GM19468 (cell line): ENCODE measurements around the gene FOXL3.
"Not testable (repeated sequence)": the region's sequence is repeated elsewhere in the genome, so short reads cannot be mapped to it uniquely, and the experiment has no call there.

Experiments
- ATAC-seq: cut with Tn5 transposase; IDR thresholded peaks from one replicate; pipeline ENCODE4 v1.9.1; 2021; ENCODE audit warnings: mild to moderate bottlenecking, moderate library complexity, moderate number of reproducible peaks; ENCODE audit not compliant: unreplicated experiment; ENCODE audit errors: extremely low read depth

Gene FOXL3

DNA sequence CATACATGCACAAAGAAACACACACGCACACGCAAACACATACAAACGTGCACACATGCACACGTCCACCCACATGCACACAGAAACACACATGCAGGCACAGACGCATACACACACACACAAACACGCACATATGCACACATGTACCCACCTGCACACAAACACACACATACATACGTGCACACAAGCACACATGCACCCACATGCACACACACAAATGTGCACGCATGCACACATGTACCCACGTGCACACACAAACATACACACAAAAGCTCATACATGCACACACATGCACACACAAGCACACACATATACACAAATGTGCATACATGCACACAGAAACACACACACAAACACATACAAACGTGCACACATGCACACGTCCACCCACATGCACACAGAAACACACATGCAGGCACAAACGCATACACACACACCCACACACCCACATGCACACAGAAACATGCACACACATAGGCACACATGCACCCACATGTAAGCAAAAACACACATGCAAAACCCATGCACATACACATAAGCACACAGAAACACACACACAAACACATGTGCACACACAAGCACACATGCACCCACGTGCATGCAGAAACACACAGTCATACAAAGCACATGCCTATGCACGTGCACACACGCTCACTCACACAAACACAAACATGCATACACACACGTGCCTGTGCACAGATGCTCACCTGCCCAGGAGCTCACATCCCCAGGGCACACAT lies 44.8 kb downstream of the FOXL3 start:
- no peak for ATAC-seq

DNA sequence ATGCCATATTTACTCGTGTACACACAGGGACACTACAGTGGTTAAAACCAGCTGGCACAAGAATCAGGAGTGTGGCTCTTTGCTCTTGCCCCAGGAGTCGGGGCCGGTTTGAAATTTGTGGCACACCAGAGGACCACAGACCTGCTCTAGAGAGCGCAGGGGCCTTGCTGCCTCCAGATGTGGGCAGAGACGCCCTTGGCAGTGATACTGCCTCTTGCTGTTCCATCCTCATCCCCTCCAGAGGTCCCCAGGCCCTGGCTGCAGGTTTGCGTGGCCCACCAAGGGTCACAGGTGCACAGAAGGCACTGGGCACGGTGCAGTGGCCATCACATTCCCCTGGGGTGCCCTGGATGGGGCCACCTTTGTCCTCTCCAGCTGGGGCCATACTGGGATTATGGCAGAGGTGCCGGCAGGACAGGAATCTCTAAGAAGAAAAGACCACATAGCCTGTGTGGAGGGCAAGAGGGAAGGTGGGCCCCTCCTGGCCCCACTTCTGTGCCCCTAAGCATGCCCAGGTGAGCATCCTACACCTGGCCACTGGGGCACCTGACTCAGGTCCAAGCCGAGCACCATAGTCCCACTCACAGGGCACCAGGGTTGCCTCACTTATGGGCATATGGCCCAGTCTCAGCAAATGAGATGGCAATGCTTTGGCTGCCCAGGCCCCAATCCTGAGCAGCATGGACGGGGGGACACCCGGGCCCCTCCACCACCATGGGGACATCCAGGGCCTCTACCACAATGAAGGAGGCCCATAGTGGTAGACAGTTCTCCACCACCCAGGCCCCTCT lies 45.6 kb downstream of the FOXL3 start:
- no peak for ATAC-seq

- ATAC-seq: not testable (repeated sequence)
Observed at GRCh38 chr7:336149-336533, 46.2 kb downstream of the FOXL3 start.

DNA sequence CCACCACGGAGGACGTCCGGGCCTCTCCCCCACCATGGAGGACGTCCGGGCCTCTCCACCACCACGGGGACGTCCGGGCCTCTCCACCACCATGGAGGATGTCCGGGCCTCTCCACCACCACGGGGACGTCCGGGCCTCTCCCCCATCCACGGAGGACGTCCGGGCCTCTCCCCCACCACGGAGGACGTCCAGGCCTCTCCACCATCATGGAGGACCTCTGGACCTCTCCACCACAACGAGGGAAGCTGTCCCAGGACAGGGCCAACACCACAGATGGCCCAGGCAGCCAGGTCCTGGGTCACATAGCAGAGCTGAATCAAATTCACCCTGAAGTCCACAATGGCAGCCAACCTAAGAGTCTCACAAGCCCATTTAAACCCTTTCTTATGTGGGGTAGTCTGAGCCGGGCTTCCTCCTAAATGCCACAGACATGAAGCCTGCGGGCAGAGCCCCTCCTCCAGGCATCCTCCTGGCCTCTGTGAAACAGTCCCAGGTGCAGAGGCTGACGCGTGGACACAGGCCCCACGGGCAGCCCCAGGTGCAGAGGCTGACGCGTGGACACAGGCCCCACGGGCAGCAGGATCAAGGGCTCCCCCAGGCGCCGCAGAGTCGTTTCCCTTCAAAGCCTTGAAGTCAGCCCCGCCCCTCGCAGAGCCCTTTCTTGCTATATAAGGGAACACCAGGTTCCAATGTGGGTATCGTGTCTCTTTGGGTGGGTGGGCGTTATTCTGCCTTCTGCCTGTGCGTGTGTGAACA lies 47.0 kb downstream of the FOXL3 start:
- no peak for ATAC-seq

DNA sequence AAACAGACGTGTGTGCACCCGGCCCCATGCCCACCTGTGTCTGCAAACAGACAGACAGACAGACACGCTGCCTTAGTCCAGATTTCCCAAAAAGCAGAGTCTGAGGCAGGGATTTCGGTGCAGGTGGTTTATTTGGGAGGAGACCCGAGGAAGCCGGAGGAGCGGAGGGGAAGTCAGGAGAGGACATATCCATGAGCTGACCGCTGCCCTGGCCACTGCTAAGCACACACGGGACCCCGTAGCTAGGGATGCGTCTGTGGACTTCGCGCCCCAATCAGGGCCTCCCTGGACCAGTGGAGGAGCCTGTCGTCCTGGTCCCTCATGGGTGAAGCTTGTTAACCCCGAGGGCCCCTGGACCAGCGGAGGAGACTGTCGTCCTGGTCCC lies 47.6 kb downstream of the FOXL3 start:
- no peak for ATAC-seq

DNA sequence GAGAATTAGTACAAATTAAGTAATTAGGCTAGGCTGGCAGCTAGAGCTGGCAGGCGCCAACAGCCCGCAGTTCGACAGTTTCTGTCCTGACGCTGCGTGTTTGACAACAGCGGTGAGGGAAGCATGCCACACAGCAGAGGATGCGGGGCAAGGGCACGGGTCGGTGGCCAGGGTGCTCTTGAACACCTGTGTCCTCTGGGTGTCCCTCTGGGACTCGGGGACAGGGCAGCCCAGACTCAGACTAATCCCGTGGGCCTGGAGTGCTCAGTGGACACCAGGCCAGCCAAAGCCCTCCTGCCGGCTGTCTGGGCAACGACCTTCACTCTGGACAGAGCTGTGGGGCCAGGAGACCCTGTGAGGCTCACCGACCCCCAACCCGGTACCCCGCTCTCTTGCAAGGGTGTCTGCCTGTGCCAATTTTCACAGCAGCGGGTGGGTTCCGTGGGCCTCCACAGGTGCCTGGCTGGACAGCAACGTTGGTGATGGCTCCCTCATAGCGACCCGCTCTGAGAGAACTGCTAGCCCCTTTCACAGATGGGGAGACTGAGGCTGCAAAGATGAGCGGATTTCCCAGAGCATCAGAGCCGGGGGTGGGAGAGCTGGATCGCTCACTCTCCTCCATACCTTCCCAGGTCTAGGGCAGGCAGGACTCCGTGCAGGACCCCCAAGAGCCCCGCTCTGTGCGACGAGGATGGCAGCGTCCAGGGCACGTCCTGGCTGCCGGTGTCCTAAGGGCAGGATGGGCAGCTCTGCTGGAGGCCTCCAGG lies 48.5 kb downstream of the FOXL3 start:
- ATAC-seq: no peak

DNA sequence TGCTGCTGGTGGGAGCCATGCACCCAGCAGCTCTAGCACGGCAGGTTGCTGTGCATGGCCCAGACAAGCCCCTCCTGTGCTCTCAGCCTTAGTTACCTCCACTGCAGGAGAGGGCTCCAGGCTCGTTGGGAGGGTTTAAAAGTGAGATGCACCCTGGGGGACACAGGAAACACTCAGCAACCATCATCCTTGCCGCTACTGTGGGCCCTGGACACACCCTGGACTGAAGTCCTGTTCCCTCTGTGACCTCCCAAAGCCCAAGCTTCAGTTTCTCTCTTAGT lies 49.0 kb downstream of the FOXL3 start:
- ATAC-seq: no peak

DNA sequence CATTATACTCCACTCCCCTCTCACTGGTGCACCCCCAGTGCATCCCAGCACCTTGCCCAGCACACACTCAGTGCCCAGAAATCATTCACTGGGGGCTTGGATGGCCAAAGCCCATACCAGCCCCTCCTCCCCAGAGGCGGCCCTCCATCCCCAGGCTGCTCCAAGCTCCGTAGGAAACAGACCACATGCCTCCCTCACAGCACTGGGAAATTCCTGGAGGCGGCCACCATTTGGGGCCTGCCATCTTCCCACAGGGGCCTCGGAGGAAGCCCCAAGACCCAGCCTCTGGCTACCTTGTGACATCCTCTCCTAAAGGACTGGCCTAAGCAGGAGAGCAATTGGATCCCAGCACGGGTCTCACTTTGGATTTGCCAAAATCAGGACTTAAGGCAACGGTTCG lies 49.7 kb downstream of the FOXL3 start:
- no peak for ATAC-seq

DNA sequence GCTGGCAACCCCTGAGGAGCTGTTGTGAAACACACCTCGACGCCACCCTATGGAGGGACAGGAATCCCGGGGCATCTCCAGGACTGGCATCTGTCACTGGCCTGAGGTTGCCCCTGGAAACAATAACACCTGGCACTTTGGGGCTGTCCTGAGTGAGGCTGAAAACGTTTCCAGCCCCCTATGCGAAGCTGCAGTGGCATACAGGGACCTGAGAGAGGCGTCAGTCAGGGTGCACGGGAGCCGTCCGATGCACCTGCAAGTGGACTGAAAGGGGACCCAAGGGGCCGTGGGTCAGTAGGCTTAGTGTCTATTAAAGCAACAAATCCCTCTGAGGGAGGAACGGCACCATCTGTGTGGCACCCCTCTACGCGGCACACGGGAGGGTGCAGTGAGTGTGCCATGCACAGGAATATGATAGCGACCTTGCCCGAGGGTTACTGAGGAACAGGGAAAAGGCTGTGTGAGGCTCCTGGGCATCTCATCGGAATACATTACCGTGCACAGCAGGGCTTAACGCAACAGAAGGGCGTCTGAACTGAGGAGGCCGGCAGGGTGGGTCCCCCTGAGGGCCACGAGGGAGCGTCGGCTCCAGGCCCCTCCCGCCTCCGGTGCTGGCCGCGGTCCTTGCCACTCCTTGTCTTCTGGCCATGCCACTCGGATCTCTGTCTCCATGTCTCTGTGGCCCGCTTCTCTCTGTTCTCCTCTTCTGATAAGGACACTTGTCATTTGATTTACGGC lies 50.4 kb downstream of the FOXL3 start:
- no peak for ATAC-seq
